Osteocyte (in vitro differentiated cells): ENCODE data around the gene EXT2. TPM values are rescaled to one million over a fixed set of nuclear protein-coding genes. Genes with fewer than 3 reads are reported as not detected.
A peak's percentile ranks its signal among the peaks of the same experiment; 100 is the strongest.

Experiments
- DNase-seq: peaks from one replicate; pipeline ENCODE4 v3.0.0; 2021; ENCODE audit warnings: mixed read lengths; ENCODE audit not compliant: unreplicated experiment; ENCODE audit errors: extremely low spot score
- H3K27ac Mint-ChIP-seq: one replicate; pipeline ENCODE4 v1.8.0; 2021; ENCODE audit warnings: mild to moderate bottlenecking, mixed read lengths; ENCODE audit not compliant: unreplicated experiment
- H3K27me3 Mint-ChIP-seq: one replicate; pipeline ENCODE4 v1.8.0; 2021; ENCODE audit warnings: mixed read lengths; ENCODE audit not compliant: unreplicated experiment
- H3K36me3 Mint-ChIP-seq: one replicate; pipeline ENCODE4 v1.8.0; 2021; ENCODE audit warnings: mixed read lengths; ENCODE audit not compliant: unreplicated experiment
- H3K4me1 Mint-ChIP-seq: one replicate; pipeline ENCODE4 v1.8.0; 2021; ENCODE audit warnings: mixed read lengths; ENCODE audit not compliant: unreplicated experiment
- H3K4me3 Mint-ChIP-seq: one replicate; pipeline ENCODE4 v1.8.0; 2021; ENCODE audit warnings: mild to moderate bottlenecking, moderate library complexity, mixed read lengths; ENCODE audit not compliant: unreplicated experiment
- H3K9me3 Mint-ChIP-seq: one replicate; pipeline ENCODE4 v1.8.0; 2021; ENCODE audit warnings: mixed read lengths; ENCODE audit not compliant: unreplicated experiment
- total RNA-seq: library from RNA; stranded (reverse); gene quantifications from 2 replicates; pipeline ENCODE4 v1.2.1, GENCODE V29; 2021
- TF ChIP-seq, protein P1 (sequence below): fragments of 200-600 bp; sonication (generic); IDR thresholded peaks from 2 replicates; pipeline ENCODE4 v1.5.0; 2021; ENCODE audit warnings: antibody characterized with exemption, mild to moderate bottlenecking, moderate library complexity

EXT2 gene
- total RNA-seq, 1 donor from 2014 or later: 102 TPM

DNA sequence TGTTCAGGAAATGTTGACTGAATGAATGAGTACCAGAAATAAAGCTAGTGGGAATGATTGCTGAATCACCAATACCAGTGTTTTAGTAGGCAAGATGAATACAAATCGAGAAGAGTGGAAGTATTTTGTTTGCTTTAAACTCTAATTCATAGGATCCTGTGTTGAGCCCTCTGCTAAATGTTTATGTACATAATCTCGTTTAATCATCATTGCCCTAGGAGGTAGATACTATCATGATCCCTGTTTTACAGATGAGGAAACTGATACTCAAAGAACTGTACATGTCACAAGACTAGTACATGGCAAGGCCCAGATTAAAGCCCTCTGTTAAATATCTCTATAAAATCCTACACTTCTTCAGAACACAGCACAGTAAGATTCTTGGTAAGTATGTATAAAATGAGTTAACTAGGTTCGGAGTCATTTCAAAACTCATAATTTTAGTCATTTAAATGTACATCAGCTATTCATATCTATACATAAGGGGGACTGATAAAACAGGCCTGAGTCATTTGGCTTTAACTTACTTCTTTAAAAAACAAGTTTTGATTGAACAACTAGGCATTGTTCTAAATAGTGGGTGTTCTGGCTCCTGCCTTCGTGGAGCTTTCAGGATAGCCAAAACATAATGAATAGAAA is 97.1 kb downstream of the EXT2 start:
- no peaks in the 10 kb centered on the region for H3K27me3 Mint-ChIP-seq
- H3K9me3 Mint-ChIP-seq: peaks cover 21% of the 10 kb centered on the region
- H3K4me3 Mint-ChIP-seq: no peak overlapping the region
- H3K36me3 Mint-ChIP-seq: peaks cover 38% of the 10 kb centered on the region
- DNase-seq: no peak
- peaks cover 2% of the 10 kb centered on the region for H3K4me1 Mint-ChIP-seq
- H3K27ac Mint-ChIP-seq: no peak overlapping the region
- TF ChIP-seq, protein P1, sequence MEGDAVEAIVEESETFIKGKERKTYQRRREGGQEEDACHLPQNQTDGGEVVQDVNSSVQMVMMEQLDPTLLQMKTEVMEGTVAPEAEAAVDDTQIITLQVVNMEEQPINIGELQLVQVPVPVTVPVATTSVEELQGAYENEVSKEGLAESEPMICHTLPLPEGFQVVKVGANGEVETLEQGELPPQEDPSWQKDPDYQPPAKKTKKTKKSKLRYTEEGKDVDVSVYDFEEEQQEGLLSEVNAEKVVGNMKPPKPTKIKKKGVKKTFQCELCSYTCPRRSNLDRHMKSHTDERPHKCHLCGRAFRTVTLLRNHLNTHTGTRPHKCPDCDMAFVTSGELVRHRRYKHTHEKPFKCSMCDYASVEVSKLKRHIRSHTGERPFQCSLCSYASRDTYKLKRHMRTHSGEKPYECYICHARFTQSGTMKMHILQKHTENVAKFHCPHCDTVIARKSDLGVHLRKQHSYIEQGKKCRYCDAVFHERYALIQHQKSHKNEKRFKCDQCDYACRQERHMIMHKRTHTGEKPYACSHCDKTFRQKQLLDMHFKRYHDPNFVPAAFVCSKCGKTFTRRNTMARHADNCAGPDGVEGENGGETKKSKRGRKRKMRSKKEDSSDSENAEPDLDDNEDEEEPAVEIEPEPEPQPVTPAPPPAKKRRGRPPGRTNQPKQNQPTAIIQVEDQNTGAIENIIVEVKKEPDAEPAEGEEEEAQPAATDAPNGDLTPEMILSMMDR: no peak

DNA sequence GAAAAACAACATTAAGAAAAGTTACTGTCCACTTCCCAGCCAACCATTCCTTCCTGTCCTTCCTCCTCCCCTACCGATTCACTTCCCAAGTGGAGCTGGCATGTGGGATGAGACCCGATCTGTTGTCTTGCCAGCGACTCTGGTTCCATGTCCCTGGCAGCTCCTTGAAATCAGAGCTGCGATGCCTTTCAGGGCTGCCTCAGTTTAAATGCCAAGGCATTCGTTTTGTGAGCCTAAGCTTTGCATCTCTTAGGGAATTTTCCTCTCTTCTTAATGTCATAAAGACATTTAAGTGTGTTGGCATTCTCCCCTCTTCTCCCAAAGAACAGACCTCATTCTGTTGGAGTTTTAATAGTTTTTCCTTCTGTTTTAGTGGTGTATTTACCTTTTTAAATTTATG is 98.4 kb downstream of the EXT2 start:
- Mint-ChIP-seq H3K4me3 (no peak overlapping the region), H3K27ac (no peak overlapping the region), H3K36me3 (peaks cover 39% of the 10 kb centered on the region), H3K9me3 (peaks cover 14% of the 10 kb centered on the region), H3K27me3 (no peaks in the 10 kb centered on the region), H3K4me1 (peaks cover 2% of the 10 kb centered on the region)
- TF ChIP-seq, protein P1: no peak
- DNase-seq: no peak

DNA sequence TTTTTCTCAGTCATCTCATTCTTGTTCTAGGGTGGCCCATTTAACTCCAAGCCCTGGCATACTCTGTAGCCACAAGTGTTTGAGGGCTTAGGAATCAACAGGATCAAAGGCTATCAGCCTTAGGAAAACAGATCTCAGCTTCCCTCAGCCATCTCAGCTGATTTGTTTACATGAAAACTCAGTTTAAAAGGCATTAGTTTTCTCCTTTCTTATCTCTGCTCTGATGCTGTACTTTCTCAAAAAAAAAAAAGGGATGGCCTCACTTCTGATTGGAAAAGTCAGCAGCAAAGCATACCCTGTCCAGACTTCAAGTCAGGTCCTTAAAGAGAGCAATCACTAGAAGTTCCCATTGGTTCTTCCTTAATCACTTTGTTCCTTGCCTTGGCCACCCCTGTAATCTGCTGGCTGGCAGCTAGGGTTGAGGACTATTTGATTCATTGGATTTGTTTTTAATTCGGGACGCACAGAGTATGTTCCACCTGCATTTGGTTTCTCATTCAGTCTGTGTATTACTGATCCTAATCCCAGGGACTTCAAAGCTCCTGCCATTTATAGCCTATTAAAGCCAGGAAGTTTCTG is 102.8 kb downstream of the EXT2 start:
- no peak for DNase-seq
- H3K27ac Mint-ChIP-seq: no peak overlapping the region

DNA sequence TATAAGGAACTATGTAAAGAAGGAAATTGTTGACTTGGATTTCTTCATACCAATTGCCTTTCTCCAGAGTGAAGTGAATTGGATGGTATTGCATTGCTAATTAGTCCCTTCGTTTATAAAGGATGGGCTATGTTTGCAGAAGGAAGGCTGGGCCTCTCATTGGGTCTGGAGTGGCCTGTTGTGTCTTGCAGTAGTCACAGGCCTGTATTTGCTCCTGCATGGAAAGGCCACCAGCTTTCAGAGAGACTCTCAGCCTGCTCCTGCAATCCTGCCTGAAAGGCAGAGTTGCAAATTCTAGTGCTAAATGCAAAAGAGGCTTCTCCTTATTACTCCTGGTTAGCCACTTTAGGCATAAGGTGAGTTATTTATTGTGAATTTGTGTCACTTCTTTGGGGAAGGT is 103.8 kb downstream of the EXT2 start:
- DNase-seq: no peak
- Mint-ChIP-seq H3K36me3 (peaks cover 33% of the 10 kb centered on the region), H3K4me1 (peaks cover 13% of the 10 kb centered on the region), H3K4me3 (no peak overlapping the region), H3K27me3 (no peaks in the 10 kb centered on the region), H3K27ac (no peak overlapping the region), H3K9me3 (peaks cover 9% of the 10 kb centered on the region)
- TF ChIP-seq, protein P1: no peak

More for the DNA sequence above, 102.8 kb downstream of the EXT2 start:
- Mint-ChIP-seq H3K4me3 (no peak overlapping the region), H3K27me3 (no peaks in the 10 kb centered on the region), H3K9me3 (peaks cover 9% of the 10 kb centered on the region), H3K4me1 (peaks cover 9% of the 10 kb centered on the region), H3K36me3 (peaks cover 33% of the 10 kb centered on the region)
- TF ChIP-seq, protein P1: no peak

DNA sequence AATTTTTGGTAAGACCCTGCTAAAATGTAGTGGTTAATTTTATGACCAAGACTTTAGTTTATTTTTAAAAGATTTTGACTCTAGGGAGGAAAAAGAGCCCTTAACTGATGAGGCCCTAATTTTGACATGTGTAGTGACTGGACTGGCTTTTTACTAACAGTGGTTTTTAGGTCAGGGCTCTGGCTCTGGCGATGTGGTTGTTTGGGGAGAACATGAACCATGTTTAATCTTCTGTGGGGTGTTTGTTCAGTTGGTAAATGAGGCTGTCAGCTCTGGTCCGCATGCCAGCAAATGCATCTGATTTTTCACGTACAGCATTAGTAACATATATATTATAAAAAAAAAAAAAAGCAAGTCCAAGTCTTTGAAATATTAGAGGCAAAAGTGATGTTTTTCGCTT is 104.3 kb downstream of the EXT2 start:
- Mint-ChIP-seq H3K36me3 (peaks cover 33% of the 10 kb centered on the region), H3K9me3 (peaks cover 9% of the 10 kb centered on the region), H3K27ac (peak overlapping the region; percentile 9), H3K27me3 (no peaks in the 10 kb centered on the region), H3K4me3 (no peak overlapping the region), H3K4me1 (peaks cover 13% of the 10 kb centered on the region)
- no peak for DNase-seq
- TF ChIP-seq, protein P1: no peak
